ENCODE measurements around the gene PNLIPRP1. TPM values are rescaled to one million over a fixed set of nuclear protein-coding genes. Genes with fewer than 3 reads are reported as not detected.

The PNLIPRP1 gene
- total RNA-seq, 1 donor from 2014 or later = not detected

GRCh38 chr10:116646502-116646901 lies 55.7 kb downstream of the PNLIPRP1 start:
- no peak overlapping the region for H3K27ac ChIP-seq
- no peaks in the 10 kb centered on the region for H3K27me3 ChIP-seq
- H3K4me1 ChIP-seq = no peaks in the 10 kb centered on the region
- no peak overlapping the region for H3K4me3 ChIP-seq
- TF ChIP-seq, protein P1, sequence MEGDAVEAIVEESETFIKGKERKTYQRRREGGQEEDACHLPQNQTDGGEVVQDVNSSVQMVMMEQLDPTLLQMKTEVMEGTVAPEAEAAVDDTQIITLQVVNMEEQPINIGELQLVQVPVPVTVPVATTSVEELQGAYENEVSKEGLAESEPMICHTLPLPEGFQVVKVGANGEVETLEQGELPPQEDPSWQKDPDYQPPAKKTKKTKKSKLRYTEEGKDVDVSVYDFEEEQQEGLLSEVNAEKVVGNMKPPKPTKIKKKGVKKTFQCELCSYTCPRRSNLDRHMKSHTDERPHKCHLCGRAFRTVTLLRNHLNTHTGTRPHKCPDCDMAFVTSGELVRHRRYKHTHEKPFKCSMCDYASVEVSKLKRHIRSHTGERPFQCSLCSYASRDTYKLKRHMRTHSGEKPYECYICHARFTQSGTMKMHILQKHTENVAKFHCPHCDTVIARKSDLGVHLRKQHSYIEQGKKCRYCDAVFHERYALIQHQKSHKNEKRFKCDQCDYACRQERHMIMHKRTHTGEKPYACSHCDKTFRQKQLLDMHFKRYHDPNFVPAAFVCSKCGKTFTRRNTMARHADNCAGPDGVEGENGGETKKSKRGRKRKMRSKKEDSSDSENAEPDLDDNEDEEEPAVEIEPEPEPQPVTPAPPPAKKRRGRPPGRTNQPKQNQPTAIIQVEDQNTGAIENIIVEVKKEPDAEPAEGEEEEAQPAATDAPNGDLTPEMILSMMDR (IDR thresholded peaks at IDR 0.05) = no peak
- intact Hi-C loops (cut with DNase I) = no loop called here
- H3K36me3 ChIP-seq = no peaks in the 10 kb centered on the region
- DNase-seq (ENCODE audit: low spot score in 2 of 2) = no peak
- H3K9me3 ChIP-seq = peaks cover 0 to 5% of the 10 kb centered on the region in 2 donors

DNA sequence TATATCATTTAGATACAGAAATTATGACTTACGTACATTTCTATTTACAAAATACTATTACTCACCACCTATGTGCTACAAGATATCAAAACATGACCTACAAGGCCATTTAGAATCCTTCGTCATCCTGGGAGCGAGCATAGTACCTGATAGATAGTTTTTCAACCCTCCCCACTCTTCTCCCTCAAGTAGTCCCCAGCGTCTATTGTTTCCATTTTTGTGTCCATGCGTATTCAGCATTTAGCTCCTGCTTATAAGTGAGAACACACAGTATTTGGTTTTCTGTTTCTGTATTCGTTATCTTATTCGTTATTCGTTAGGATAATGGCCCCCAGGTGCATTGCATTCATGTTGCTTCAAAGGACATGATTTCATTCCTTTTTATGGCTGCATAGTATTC lies 58.1 kb downstream of the PNLIPRP1 start:
- intact Hi-C loops (cut with DNase I) = no loop called here
- Histone ChIP-seq H3K4me1 (no peaks in the 10 kb centered on the region), H3K9me3 (peaks cover 0 to 5% of the 10 kb centered on the region in 2 donors), H3K36me3 (no peaks in the 10 kb centered on the region), H3K27me3 (no peaks in the 10 kb centered on the region), H3K4me3 (no peak overlapping the region), H3K27ac (no peak overlapping the region)
- TF ChIP-seq, protein P1 (IDR thresholded peaks at IDR 0.05) = no peak
- DNase-seq (ENCODE audit: low spot score in 2 of 2) = no peak

DNA sequence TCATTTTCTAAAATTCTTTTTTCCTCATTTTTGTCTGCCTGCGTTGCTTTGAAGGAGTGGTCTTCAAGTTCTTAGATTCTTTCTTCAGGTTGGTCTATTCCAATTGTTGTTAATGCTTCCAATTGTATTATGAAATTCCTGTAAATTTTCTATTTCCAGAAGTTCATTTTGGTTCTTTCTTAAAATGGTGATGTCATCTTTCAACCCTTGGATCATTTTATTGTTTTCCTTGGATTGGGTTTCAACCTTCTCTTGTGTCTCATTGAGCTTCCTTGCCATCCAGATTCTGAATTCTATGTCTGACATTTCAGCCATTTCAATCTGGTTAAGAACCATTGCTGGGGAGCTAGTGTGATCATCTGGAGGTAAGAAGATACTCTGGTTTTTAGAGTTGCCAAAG lies 63.1 kb downstream of the PNLIPRP1 start:
- Histone ChIP-seq H3K36me3 (no peaks in the 10 kb centered on the region), H3K4me3 (no peak overlapping the region), H3K9me3 (peaks cover 0 to 5% of the 10 kb centered on the region in 2 donors), H3K27ac (no peak overlapping the region), H3K4me1 (no peaks in the 10 kb centered on the region), H3K27me3 (no peaks in the 10 kb centered on the region)
- intact Hi-C loops (cut with DNase I) = no loop called here
- no peak for DNase-seq (ENCODE audit: low spot score in 2 of 2)
- TF ChIP-seq, protein P1 (IDR thresholded peaks at IDR 0.05) = no peak

DNA sequence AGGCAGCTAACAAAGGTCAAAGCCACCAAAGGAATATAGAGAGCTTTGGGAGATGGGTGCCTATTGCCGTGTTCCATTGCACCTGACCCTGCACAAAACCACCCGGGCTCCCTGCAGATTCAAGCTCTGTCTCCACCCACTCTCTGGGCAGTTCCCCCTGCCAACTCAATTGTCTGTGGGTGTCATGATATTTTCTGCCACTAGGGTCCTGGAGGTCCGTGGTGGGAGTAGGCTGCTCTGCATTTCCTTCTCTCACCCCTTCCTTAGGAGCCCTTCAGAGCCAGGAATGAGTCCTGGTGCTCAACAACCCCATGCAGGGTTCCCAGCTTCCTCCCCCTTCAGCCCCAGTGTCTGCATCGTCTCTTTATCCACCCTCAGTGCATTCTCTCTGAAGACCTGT lies 64.1 kb downstream of the PNLIPRP1 start:
- Histone ChIP-seq H3K4me3 (no peak overlapping the region), H3K27ac (no peak overlapping the region), H3K9me3 (peaks cover 0 to 5% of the 10 kb centered on the region in 2 donors), H3K36me3 (no peaks in the 10 kb centered on the region), H3K27me3 (no peaks in the 10 kb centered on the region), H3K4me1 (no peaks in the 10 kb centered on the region)
- DNase-seq (ENCODE audit: low spot score in 2 of 2) = no peak
- TF ChIP-seq, protein P1 (IDR thresholded peaks at IDR 0.05) = no peak
- intact Hi-C loops (cut with DNase I) = no loop called here

DNA sequence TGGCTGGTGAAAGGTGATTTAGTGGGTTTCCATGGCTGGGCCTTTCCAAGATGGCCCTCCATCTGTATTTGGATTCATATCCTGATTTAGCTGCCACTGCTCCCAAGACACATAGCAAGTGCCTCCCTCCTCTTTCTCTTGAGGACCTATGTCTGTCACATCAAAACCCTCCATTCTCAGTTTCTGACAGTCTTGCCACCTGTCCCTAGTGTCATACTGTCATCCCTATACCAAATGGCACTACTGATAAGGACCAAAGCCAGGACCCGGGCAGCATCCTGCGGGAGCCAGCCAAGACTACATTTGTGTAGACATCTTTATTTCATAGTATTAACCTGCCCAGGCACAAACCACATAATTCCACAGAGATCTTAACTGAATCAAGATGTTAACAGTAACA lies 64.8 kb downstream of the PNLIPRP1 start:
- H3K4me3 ChIP-seq = no peak overlapping the region
- no peaks in the 10 kb centered on the region for H3K36me3 ChIP-seq
- DNase-seq (ENCODE audit: low spot score in 2 of 2) = no peak
- H3K4me1 ChIP-seq = no peaks in the 10 kb centered on the region
- intact Hi-C loops (cut with DNase I) = no loop called here
- TF ChIP-seq, protein P1 (IDR thresholded peaks at IDR 0.05) = no peak
- H3K27me3 ChIP-seq = no peaks in the 10 kb centered on the region
- no peak overlapping the region for H3K27ac ChIP-seq
- peaks cover 0 to 5% of the 10 kb centered on the region in 2 donors for H3K9me3 ChIP-seq

DNA sequence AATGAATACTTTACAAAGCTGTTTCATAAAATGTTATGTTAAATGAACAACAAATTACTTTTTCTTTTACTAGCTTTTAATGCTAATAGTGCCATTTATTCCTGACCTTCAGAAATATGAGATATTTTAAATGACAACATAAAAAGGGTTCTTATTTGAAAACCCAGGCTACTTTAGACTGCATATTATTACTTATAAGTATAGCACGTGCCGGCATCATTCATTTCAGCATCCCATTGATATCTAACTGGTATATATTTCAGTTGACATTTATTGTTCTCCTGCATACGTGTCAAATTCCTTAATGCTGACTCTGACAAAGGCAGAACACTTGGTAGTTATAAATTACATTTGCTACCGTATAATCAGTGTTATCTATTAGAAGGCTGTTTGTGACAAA lies 65.3 kb downstream of the PNLIPRP1 start:
- intact Hi-C loops (cut with DNase I) = no loop called here
- DNase-seq (ENCODE audit: low spot score in 2 of 2) = no peak
- Histone ChIP-seq H3K4me3 (no peak overlapping the region), H3K36me3 (no peaks in the 10 kb centered on the region), H3K4me1 (no peaks in the 10 kb centered on the region), H3K9me3 (peaks cover 0 to under 1% of the 10 kb centered on the region in 2 donors), H3K27me3 (no peaks in the 10 kb centered on the region), H3K27ac (no peak overlapping the region)
- TF ChIP-seq, protein P1 (IDR thresholded peaks at IDR 0.05) = no peak

Measured in ascending aorta (tissue), 2 donors.